Measurements from ENCODE around the gene LYPD3. TPM values are rescaled to one million over a fixed set of nuclear protein-coding genes. Genes with fewer than 3 reads are reported as not detected.

Gene LYPD3
- total and polyA plus RNA-seq, 2 donors (not counting 3 experiments of a cell fraction or from before 2014, with no cell fraction given): 0.52 TPM; not detected in 1

DNA sequence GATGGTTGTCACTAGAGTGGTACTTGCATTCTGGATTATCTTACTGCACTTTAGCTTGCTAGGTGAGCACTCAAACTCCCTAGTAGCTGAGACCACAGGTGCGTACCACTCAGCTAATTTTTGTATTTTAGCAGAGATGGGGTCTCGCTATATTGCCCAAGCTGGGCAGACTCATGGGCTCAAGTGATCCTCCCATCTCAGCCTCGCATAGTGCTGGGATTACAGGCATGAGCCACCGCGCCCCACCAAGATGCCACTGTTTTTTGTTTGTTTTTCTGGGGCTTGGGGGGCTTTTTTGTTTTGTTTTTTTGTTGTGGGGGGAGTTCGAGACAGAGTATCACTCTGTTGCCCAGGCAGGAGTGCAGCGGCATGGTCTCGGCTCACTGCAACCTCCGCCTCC lies 17.8 kb downstream of the LYPD3 start:
- Histone ChIP-seq H3K4me2 (ENCODE audit: insufficient read depth, low read length) (no peak overlapping the region), H3K4me3 (replicated peaks in 1 of 3; ENCODE audit: insufficient read depth in 1 of 3, low read depth in 1 of 3, low read length in 3 of 3) (no peak overlapping the region), H3K4me1 (ENCODE audit: control insufficient read depth, extremely low read depth, insufficient read depth, low read length) (no peaks in the 10 kb centered on the region), H2AFZ (ENCODE audit: low read depth, low read length) (no peak overlapping the region), H3K27me3 (ENCODE audit: control insufficient read depth in 2 of 2, insufficient read depth in 2 of 2, low read length in 2 of 2) (no peaks in the 10 kb centered on the region), H4K20me1 (replicated peaks; ENCODE audit: control insufficient read depth, extremely low read depth, insufficient read depth, low read length) (no peaks in the 10 kb centered on the region), H3K9ac (replicated peaks; ENCODE audit: extremely low read depth, insufficient read depth, low read length) (no peak overlapping the region), H3K9me3 (replicated peaks; ENCODE audit: control insufficient read depth, insufficient read depth, low read length) (no peaks in the 10 kb centered on the region), H3K36me3 (ENCODE audit: control insufficient read depth in 2 of 2, extremely low read depth in 1 of 2, insufficient read depth in 2 of 2, low read length in 2 of 2) (no peaks in the 10 kb centered on the region), H3K9me1 (replicated peaks; ENCODE audit: control insufficient read depth, extremely low read depth, insufficient read depth, low read length) (no peaks in the 10 kb centered on the region), H3K27ac (ENCODE audit: insufficient read depth, low read depth, low read length) (no peak overlapping the region), H3K79me2 (ENCODE audit: control insufficient read depth, insufficient read depth, low read length) (no peaks in the 10 kb centered on the region)
- no peak for TF ChIP-seq EZH2 (IDR thresholded peaks at IDR 0.05; ENCODE audit: borderline replicate concordance, low read depth, low read length, severe bottlenecking)
- TF ChIP-seq FOS (IDR thresholded peaks at IDR 0.05; ENCODE audit: borderline replicate concordance, insufficient read depth, low read length): no peak
- TF ChIP-seq, protein P1, sequence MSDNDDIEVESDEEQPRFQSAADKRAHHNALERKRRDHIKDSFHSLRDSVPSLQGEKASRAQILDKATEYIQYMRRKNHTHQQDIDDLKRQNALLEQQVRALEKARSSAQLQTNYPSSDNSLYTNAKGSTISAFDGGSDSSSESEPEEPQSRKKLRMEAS (IDR thresholded peaks at IDR 0.05; ENCODE audit: insufficient read depth, insufficient read length): no peak
- TF ChIP-seq, protein P2, sequence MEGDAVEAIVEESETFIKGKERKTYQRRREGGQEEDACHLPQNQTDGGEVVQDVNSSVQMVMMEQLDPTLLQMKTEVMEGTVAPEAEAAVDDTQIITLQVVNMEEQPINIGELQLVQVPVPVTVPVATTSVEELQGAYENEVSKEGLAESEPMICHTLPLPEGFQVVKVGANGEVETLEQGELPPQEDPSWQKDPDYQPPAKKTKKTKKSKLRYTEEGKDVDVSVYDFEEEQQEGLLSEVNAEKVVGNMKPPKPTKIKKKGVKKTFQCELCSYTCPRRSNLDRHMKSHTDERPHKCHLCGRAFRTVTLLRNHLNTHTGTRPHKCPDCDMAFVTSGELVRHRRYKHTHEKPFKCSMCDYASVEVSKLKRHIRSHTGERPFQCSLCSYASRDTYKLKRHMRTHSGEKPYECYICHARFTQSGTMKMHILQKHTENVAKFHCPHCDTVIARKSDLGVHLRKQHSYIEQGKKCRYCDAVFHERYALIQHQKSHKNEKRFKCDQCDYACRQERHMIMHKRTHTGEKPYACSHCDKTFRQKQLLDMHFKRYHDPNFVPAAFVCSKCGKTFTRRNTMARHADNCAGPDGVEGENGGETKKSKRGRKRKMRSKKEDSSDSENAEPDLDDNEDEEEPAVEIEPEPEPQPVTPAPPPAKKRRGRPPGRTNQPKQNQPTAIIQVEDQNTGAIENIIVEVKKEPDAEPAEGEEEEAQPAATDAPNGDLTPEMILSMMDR (IDR thresholded peaks at IDR 0.05; ENCODE audit: extremely low read depth in 1 of 2, insufficient read depth in 1 of 2, low read depth in 1 of 2, low read length in 2 of 2): no peak
- no peak for TF ChIP-seq POLR2AphosphoS5 (IDR thresholded peaks at IDR 0.05; ENCODE audit: insufficient read depth, low read depth, low read length)
- TF ChIP-seq POLR2A (IDR thresholded peaks at IDR 0.05; ENCODE audit: low read depth, low read length): no peak
- TF ChIP-seq MYC (IDR thresholded peaks at IDR 0.05; ENCODE audit: low read depth, low read length): no peak
- TF ChIP-seq GATA2 (IDR thresholded peaks at IDR 0.05; ENCODE audit: insufficient read depth, insufficient read length, low read depth, low read length): no peak
- no peak for TF ChIP-seq JUN (IDR thresholded peaks at IDR 0.05; ENCODE audit: borderline replicate concordance, insufficient read depth, insufficient read length, low read depth)
- BruUV-seq (replicated peaks): no TSS peak
- DNase-seq (ENCODE audit: low read depth, low spot score) (no peak), FAIRE-seq (no peak)
- CTCF ChIA-PET: interaction anchor here (0.7 to 6.6 kb wide), 40 partner anchors 9 to 362 kb away, joined by 3 to 833 read pairs (median 8); partner anchors contain the start of genes IRGQ, PHLDB3, ZNF575 and ZNF576
- intact Hi-C loops (cut with micrococcal nuclease) (loop anchor here (1.0 to 5.0 kb wide), 5 partner anchors 57 to 360 kb away; partner anchors contain the start of gene PHLDB3), dilution Hi-C loops (cut with MboI; ENCODE audit: extremely low pct_ligation_motif_present, low sequenced_read_pairs) (no loop called here)
- POLR2A ChIA-PET: interaction anchor here (0.7 kb wide), 1 partner anchor 72 kb away, joined by 3 read pairs; no protein-coding TSS in a partner anchor

Measured in endothelial cell of umbilical vein (primary cell).